T follicular helper cell (primary cell): ENCODE measurements around the gene YIF1A.

Source experiments
- DNase-seq: peaks from one replicate; pipeline ENCODE4 v3.0.0-alpha.2; 2020; ENCODE audit warnings: low read depth
- total RNA-seq, 2 experiments: gene quantifications; one replicate each; lab custom pipeline; 2026; lab: John Stamatoyannopoulos, UW

YIF1A gene, protein sequence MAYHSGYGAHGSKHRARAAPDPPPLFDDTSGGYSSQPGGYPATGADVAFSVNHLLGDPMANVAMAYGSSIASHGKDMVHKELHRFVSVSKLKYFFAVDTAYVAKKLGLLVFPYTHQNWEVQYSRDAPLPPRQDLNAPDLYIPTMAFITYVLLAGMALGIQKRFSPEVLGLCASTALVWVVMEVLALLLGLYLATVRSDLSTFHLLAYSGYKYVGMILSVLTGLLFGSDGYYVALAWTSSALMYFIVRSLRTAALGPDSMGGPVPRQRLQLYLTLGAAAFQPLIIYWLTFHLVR
- total RNA-seq = 35.8 to 92.4 reads per million in 2 experiments

DNA sequence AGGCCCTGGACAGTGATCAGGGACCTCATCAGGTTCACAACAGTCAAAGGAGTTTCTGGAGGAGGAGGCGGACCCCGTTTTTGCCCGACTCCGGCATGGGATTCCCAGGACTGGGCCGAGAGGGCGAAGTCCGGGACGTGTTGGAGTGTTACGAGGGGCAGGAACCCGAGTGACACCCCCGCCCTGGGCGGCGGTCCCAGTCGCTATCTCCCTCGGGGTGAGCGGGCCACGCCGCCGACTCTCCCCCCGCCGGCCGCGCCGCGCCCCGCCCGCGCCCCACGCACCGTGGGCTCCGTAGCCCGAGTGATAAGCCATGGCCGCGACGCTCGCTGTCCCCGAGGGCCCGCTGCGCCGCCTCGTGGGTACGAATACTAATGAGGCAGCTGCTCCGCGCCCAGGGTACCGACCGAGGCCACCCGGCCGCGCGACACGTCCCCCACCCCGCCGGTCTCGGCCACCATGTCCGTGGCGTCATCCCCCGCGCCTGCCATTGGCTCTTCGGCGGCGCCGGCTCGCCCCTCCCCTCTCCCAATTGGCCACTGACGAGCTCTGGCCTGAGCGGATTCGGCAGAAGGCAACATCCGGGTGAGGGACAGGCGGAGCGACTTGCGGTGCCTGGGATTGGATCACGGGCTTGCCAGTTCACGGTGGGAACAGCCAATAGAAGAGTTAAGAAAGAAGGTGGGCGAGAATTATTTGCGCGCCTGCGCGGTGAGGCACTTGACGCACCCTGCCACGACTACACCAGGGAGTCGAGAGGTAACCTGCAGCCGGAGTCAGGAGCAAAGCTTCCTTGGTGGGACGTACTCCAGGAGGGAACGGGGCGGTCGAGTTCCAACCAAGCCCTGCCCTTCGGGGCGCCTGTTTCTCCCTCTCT, at the start of gene YIF1A:
Gene YIF1A, minus strand, starts transcription at position 473 of the 877 bp plus-strand sequence. Its CDS starts 158 bp downstream, at position 315.
- peak; percentile 98 for DNase-seq

DNA sequence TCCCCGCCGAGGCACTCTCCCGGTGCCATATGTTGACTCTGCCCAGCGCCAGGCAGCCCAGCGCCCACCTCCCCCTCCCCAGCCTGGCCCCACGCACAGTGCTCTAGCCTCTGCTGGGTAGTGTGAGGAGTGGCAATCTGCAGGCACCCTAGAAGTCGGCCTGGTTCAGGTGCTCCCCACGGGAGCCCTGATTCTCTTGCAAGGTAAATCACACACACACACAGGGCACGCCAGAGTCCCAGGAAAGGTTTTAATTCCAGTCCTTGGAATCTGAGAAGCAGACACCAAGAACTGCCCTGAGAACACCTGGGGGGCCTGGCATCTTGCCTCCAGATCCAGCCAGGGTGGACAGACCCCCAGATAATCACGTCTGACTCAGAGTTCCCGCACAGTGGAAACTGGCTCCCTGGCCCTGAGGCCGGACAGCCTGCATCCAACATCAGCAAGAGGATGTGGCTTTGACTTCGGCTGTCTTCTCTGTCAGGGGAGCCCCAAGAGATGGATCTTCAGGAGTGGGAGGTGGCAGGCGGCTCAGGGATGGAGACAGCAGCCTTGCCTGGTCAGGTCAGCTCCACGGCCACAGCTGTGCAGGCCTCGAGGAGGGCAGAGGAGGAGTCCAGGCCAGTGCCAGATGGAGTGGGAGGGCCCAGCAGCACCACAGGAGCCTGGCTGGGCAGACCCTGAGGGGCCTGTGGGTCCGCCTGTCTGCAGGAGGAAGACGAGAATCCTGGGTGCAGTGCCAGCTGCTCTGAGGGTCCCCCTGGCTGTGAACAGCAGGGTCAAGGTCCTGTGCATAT, 48.4 kb upstream of the YIF1A start:
- no peak for DNase-seq

DNA sequence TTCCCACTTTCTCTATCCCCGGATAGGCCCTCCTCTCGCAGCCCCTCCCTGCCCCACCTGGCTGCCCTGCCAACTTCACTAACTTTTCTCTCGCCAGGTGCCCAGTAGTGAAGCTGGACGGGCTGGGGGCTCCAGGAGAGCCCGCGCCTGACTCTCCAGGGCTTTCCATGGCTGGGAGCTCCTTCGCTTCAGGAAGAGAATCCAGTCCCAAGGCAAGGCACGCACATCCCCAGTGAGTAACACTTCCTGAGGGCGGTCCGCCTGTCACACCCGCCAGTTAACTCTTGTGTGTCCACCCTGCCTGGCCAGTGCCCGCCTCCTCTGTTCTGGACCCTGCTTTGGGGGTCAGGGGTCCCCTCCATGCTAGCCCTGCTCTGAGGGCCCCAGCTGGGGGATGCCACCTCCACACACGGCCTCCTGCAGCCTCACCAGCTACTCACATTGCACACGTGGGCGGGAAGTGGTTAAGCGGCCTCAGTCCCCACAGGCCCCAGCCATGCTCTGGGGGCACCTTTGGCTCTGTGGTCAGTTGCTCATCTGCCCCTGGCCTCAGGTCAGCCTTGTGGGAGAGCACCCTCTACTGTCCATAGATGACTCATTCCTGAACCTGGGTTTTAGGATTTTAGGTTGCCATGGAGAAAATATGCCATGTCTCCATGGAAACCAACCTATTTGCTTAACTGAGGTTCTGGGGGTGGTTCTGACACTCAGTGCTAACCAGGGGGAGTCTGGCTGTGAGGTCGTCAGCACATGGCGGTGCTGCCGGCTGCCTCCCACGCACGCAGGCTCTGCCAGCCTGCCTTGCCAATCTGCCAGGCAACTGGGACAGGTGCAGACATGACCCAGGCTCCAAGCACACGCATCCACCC, 47.5 kb upstream of the YIF1A start, which contains the start of gene RIN1:
Gene RIN1, minus strand, starts transcription at position 201 of the 869 bp plus-strand sequence. Its CDS starts 32 bp downstream, at position 169.
- no peak for DNase-seq

DNA sequence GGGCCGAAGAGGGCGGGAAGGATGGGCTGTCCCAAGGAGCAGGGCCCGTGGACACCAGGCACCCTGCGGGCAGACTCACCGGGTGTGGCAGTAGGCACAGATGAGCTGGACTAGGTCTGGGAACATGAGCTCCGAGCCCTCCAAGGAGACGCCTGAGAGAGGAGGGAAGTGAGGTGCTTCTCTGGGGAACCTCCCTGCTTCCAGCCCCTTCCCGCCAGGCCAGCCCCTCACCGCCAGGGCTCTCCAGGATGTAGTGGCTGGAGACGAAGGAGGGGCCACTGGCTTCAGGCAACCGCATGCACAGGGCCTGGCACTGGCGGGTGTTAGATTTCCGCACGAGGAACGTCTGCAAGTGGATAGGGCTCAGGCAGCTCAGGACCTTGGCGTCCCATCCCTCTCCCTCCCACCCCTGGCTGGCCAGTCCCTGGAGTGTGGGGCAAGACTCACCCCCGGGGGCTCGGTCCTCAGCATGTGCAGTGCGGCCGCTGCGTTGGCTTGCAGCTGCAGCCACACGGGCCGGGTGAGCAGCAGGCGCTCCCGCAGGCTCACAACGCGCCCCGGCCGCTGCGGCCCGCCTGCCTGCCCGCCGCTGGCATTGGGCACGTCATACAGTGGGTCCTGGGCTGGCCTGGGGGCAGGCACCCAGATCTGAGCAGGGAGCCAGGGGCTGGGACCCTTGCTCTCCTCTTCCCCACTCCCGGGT, 46.7 kb upstream of the YIF1A start:
- no peak for DNase-seq

DNA sequence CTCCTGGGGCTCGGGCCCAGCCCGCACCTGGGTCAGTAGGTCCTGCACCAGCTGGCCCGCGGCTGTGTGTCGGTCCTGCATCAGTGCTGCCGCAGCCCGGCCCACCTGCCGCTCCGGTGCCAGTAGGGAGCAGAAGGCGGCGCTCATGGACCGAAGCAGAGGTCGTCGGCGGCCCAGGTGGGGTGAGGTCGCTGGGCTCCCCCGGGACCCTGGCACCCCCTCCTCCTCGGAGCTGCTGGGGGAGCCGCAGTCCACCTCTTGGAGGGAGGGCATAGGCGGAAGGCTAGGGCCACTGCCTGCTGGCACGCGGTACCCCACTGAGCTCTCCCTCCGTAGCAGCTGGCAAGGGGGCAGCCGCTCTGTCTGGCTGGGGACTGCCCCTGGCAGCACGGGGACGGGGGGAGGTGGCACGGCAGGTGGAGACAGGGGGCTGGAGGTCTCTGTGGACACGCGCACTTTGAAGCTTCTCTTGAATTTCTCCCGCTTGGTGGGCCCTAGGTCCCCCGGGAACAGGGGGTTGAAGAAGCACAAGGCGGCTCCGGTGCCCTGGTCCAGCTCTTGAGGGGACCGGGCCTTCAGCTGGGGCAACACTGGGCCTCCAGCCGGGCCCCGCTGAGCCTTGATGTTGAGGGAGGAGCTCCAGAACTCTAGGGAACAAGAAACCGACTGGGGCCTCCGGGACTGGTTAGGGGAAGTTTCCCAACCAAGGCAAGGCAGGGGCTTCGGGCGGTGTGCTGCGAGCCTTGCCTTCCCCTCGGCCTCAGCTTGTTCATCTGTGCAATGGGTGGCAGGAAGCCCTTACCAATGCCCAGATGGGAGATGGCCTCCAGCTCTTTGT, 45.9 kb upstream of the YIF1A start:
- no peak for DNase-seq

DNA sequence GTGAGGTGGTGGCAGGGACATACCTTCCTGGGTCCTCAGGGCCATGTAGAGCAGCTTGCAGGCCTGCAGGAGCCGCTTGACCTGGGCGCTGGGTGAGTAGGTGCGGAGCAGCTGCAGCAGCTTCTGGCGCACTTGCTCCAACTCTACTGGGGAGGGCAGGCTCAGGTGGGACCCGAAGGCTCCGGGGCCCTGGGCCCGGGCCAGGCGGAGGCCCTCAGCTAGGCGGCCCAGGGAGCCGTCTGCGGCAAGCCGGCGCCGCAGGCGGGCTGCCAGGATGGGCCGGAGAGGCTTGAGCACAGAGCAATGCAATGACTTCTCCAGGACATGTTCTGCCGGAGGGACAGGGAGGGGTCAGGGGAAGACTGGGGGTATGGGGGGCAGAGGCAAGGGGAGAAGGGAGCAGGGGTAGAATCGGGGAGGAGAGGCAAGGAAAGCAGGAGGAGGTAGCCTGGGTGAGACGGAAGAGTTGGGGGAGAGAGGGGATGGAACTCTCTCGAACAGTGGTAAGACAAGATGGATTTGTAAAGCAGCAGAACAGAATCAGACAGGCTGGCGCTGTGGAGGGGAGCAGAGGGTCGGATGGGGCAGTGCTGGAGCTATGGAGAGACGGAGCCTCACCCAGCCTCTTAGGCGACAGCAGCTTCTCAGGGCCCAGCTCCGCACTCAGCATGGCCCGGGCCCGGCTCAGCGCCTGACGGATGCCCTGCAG, 45.1 kb upstream of the YIF1A start:
- DNase-seq = no peak

DNA sequence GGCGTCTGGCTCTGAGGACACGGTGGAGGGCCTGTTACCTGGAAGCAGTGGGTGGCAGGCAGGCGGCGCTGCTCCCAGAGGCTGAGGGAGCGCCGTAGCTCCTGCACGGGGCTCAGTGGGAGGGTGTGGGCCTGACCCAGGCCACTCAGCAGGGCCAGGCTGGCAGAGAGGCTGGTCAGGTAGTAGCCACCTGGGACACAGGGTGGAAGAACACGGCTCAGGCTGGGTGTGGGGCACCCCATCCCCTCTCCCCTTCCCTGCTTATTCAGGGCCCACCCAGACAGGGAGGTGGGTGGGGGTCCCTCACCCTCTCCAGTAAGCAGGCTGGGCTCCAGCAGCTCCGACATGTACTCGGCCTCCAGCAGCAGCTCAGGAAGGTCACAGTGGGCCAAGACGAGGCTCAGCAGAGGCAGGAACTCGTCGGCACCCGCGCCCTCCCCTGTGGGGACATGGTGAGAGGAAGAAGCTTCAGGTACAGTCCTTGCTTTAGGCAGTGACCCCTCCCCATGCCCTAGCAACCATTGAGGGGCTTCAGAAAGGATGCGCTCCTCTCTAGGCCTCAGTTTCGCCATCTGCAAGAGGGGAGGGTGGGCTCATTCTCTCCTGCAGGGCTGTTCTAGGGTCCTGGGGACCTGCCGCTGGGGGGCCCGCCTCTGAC, 44.4 kb upstream of the YIF1A start:
- no peak for DNase-seq

DNA sequence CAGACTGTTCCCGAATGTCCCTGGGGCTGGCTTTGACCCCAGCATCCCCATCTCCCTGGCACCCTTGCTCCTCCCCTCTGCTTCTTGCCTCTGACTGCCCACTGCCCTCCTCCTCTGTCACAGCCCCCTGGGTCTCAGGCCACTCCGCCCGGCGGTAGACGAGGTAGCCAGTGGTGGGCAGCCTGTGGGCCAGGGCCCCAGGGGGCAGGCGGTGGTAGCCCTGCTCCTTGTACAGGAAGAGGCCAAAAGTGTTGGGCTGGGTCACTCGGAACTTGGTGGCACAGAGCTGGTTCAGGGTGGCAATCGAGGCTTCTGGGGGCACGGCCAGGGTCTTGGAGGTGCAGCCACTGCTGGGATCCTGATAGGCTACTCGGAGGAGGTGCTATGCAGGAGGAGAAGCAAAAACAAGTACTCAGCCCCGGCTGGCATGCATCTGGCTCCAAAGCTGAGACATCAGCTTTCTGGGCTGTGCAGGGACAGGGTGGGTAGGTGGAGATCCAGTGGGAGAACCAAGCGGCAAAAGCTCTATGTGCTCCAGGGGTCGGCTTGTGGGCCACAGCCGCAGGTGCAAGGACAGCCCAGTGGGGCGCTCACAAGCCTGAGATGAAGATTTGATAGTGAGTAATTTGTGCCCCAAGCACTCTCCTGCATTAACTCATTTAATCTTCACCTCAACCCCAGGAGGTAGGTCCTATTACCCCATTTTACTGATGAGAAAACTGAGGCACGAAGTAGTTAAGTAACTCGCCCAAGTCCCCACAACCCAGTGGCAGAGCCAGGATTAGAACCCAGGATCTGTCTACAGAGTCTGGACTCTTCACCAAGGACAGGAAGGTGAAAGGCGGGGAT, 43.7 kb upstream of the YIF1A start:
- DNase-seq = no peak

DNA sequence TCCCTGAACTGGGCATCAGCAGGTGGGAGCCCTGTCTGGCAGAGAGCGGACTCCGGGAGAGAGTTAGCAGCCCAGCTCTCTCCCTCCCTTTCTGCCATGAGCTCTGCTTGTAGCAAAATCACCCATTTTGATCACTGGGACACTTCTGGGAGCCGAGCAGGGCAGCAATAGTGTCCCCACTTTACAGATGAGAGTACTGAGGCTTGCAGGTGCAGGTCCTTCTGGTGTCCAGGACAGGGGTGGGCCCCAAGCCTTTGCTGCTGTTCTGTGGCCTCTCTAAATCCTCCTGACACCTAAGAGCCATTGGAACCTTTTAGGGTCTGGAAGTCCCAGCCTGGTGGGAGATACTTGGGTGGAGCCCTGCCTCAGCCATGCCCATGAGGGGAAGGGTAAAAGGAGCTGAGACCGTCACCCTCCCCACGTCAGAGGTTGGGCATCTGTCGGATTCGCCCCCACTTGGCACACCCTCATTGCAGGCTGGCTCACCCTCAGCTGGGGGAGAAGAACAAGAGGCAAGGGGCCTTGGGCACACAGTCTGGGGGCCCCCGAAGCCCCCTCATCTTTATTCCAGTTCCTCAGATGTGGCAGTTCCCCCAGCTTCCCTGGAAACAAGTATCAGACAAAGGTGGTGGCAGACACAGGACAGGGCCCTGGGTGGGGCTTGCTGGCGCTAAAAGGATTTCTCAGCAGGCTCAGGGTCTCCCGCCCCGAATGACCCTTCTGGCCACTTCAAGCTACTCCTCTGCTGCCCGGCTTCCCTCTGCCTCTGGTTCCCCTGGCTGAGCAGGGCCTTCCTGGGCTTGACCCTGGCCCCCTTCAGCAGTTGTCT, 42.8 kb upstream of the YIF1A start:
- DNase-seq = no peak

DNA sequence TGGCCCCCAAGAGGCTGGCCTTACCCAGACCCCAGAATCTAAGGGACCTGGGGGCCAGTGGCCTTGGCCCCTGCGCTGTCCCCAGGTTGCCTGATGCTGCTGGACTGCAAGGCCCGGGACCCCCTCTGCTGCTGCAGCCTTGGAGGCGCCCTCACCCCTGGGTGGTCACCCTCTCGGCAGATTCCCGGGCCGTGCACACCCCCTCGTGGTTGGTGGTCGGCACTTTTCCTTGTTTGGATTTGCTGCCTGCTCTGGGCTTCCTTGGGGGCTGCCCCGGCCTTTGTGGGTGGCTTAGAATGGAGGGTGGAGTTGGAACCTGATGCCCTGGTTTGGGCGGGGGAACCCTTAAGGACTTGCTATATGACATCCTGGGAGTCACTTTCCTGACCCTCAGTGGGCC, 42.0 kb upstream of the YIF1A start:
- DNase-seq = no peak

DNA sequence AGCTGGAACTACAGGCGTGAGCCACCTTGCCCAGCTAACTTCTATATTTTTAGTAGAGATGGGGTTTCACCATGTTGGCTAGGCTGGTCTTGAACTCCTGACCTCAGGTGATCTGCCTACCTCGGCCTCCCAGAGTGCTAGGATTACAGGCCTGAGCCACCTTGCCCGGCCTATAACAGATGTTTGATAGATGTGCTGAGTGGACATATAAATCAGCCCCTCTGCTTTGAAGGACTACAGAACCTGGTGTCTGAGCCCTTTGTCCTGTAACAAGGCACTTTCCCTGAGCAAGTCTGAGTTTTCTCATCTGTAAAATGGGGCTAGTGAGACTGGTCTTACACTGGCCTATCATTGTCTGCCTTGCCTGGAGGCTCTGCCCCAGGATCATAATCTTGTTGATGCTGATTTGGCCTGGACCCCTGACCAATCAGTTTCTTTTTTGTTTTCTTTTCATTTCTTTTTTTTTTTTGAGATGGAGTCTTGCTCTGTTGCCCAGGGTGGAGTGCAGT, 40.3 kb upstream of the YIF1A start:
- DNase-seq = no peak

DNA sequence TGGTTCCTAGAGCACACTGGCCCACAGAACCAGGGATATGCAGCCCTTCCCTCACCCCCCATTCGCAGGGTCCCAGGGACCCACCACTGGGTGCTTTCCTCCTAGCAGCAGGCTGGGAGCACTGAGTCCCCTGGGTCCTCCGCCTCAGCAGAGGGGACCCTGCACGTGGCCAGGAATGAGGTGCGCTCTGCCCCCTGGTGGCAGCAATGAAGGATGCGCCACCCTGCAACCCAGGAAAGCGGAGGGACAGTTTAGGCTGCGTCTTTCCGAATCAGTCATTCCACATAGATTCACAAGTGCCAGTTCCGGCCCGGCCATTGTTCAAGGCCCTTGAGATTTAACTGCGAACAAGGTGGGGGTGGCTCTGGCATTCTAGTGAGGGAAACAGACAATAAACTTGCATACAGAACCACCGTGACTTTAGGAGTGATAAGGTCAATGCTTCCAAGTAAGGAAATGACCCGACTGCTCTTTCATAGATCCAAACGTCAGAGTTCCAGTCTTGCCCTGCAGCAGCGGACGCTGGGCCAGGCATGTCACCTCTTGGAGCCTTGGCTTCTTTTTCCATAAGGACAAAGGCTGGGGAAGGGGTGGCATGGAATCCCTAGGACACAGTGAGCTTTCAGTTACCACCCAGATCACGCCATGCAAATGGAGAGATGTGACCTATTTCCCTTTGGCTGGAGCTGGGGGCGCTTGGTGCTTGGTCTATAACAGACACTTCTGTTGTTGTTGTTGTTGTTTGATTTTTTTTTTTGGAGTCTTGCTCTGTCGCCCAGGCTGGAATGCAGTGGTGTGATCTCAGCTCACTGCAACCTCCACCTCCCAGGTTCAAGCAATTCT, 39.6 kb upstream of the YIF1A start:
- peak; percentile 70 for DNase-seq

DNA sequence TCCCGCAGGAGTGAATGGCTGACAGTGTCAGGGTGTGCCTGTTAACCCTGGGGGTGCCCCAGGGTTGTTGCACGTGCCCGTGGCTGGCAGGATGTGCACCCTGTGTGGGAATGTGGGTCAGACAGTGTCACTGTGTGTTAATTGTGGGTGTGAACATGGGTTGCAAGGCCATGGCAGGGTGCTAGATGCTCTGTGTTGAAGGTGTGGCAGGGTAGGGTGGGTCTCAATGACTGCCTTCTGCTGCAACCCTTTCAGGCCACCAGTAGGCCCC, 39.0 kb upstream of the YIF1A start:
- no peak for DNase-seq

DNA sequence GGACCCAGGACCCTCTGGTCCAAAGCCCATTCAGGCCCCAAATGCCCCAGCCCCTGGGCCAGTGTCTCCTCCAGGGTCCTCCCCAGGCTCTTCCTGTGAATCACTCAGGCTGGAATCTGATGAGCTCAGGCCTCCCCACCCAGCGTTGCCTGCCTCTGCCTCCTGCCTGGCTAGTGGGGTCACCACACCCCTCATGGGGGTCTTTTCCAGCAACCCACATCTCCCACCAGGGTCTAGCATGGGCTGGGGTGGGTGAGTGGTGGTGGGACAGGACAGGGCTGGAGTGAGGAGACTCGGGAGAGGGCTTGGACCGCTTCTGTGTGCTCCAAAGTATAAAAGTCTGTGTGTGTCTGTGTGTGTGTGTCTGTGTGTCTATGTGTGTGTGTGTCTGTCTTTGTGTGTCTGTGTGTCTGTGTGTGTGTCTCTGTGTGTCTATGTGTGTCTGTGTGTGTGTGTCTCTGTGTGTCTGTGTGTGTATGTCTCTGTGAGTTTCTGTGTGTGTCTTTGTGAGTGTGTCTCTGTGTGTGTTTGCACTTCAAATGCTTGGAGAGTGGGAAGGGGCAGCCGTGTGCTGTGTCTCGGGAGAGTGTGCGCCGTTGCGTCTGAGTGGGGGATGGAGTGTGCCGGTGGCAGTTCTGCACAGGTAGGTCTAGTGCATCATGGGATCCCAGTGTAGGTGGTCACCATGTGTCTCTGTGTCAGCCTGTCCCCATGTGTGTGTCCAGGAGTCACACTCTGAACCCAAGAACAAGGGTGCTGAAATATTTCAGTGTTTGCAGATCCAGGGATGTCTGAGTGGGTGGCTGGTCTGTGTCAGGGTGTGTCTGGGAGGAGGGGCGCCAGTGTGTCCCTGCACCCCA, 38.5 kb upstream of the YIF1A start:
- DNase-seq = no peak
